HL-60 (cell line): ENCODE data around the gene CDK17.

Experiments used
- DNase-seq, 2 experiments: peaks; one replicate each; pipeline ENCODE4 v3.0.0-alpha.2; 2010 to 2020; ENCODE audit warnings: low read depth in 1 of 2, low spot score in 1 of 2
- H3K27ac ChIP-seq: fragments of 250-450 bp; sonication (Bioruptor Pico); replicated peaks from 2 replicates; pipeline ENCODE4 v1.5.1; 2020; ENCODE audit warnings: mild to moderate bottlenecking, moderate library complexity
- H3K27me3 ChIP-seq: fragments of 250-450 bp; sonication (Bioruptor Pico); 2 replicates; pipeline ENCODE4 v1.5.1; 2021; ENCODE audit warnings: mild to moderate bottlenecking, moderate library complexity; ENCODE audit not compliant: insufficient read depth, poor library complexity, severe bottlenecking
- H3K4me3 ChIP-seq: replicated peaks from 2 replicates; pipeline ENCODE4 v1.5.1; 2011; ENCODE audit warnings: mild to moderate bottlenecking, control low read depth, low read length; ENCODE audit not compliant: insufficient read depth
- CTCF ChIP-seq: IDR thresholded peaks from one replicate; pipeline ENCODE4 v1.5.1; 2011; ENCODE audit warnings: low read length, control low read depth, inconsistent platforms; ENCODE audit not compliant: insufficient read depth
- GABPA ChIP-seq: IDR thresholded peaks from 2 replicates; pipeline ENCODE4 v1.6.1; 2012; ENCODE audit warnings: low read depth
- POLR2AphosphoS5 ChIP-seq: IDR thresholded peaks from 2 replicates; pipeline ENCODE4 v1.6.1; 2012; ENCODE audit warnings: low read depth
- SPI1 ChIP-seq: IDR thresholded peaks from 2 replicates; pipeline ENCODE4 v1.6.1; 2012; ENCODE audit warnings: low read depth, mild to moderate bottlenecking, borderline replicate concordance
- TF ChIP-seq, protein P1 (sequence below): IDR thresholded peaks from 2 replicates; pipeline ENCODE4 v1.6.1; 2012; ENCODE audit warnings: low read depth; ENCODE audit not compliant: insufficient replicate concordance

CDK17 gene

DNA sequence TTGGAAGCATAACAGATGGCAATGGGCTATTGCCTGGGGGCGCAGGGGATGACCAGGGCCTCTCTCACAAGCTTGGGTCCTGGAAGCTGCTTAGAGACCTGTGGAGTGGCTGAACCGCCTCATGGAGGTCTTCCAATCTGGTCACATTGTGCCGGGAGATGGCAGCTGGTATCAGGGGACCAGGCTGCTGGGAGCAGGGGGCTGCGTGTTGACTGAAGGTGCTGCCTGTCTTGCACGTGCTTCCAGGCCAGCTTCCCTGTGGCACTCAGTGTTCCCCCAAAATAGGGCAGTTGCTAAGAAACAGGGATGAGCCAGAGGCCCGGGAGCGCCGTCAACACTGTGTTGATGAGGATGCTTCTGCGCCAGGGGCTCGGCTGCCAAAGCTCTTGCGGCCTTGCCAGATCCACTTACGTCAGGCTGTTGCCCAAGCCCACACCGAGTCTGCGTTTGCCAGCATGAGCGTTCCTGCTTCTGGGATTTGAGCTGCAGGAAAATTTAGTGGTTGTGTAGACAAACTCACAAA, 166.2 kb downstream of the CDK17 start:
- no peak overlapping the region for H3K27ac ChIP-seq
- no peak for DNase-seq
- no peaks in the 10 kb centered on the region for H3K27me3 ChIP-seq
- no peak overlapping the region for H3K4me3 ChIP-seq
- TF ChIP-seq CTCF (no peak), GABPA (no peak), POLR2AphosphoS5 (no peak), SPI1 (no peak)
- TF ChIP-seq, protein P1, sequence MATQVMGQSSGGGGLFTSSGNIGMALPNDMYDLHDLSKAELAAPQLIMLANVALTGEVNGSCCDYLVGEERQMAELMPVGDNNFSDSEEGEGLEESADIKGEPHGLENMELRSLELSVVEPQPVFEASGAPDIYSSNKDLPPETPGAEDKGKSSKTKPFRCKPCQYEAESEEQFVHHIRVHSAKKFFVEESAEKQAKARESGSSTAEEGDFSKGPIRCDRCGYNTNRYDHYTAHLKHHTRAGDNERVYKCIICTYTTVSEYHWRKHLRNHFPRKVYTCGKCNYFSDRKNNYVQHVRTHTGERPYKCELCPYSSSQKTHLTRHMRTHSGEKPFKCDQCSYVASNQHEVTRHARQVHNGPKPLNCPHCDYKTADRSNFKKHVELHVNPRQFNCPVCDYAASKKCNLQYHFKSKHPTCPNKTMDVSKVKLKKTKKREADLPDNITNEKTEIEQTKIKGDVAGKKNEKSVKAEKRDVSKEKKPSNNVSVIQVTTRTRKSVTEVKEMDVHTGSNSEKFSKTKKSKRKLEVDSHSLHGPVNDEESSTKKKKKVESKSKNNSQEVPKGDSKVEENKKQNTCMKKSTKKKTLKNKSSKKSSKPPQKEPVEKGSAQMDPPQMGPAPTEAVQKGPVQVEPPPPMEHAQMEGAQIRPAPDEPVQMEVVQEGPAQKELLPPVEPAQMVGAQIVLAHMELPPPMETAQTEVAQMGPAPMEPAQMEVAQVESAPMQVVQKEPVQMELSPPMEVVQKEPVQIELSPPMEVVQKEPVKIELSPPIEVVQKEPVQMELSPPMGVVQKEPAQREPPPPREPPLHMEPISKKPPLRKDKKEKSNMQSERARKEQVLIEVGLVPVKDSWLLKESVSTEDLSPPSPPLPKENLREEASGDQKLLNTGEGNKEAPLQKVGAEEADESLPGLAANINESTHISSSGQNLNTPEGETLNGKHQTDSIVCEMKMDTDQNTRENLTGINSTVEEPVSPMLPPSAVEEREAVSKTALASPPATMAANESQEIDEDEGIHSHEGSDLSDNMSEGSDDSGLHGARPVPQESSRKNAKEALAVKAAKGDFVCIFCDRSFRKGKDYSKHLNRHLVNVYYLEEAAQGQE = no peak

DNA sequence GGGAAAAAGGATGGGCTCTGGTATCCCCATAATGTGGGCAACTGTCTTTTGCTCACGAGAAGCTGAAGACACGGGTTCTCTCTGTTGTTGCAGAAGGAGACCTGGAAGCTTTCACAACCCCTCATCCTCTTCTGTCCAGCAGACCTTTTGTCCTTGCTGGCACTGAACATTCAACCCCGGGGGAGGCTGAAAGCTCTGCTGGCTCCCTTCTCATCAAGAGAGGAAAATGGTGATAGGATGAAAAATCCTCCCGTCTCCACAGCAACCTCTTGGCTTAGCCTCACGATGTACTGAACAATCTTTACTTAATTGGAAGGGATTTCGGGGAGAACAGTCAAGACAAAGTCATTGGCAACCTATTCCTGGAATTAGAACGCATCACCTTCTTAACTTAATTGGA, 167.1 kb downstream of the CDK17 start:
- no peak for DNase-seq
- Histone ChIP-seq H3K27ac (no peak overlapping the region), H3K4me3 (no peak overlapping the region), H3K27me3 (no peaks in the 10 kb centered on the region)
- TF ChIP-seq POLR2AphosphoS5 = no peak
- TF ChIP-seq GABPA = no peak
- TF ChIP-seq SPI1 = no peak
- TF ChIP-seq, protein P1 = no peak
- TF ChIP-seq CTCF = no peak

DNA sequence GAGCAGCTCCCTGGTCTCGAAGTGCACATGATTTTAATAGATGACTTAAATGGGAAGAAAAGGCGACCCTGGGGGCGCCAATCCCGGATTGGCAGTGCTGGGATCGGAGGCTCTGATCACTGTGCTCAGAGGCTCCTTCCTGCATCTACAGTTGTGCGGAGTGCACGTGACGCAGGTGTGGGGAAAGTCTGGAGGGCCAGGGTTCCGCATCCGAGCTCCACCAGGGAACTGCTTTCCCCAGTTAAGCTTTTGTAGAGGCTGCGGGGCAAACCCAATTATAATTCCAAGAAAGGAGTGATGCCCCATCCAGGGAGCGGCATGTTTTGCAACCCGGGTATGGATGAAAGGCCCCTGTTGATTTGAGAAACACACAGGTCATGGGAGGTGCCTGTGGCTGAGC, 169.6 kb downstream of the CDK17 start:
- no peak for DNase-seq
- no peaks in the 10 kb centered on the region for H3K27me3 ChIP-seq
- TF ChIP-seq GABPA = no peak
- no peak for TF ChIP-seq SPI1
- no peak for TF ChIP-seq POLR2AphosphoS5
- TF ChIP-seq, protein P1 = no peak
- no peak for TF ChIP-seq CTCF
- H3K4me3 ChIP-seq = no peak overlapping the region
- H3K27ac ChIP-seq = no peak overlapping the region
